HEK293 (cell line): ENCODE measurements around the gene CCBE1.

Source experiments
- CTCF ChIA-PET: fragments of 350-600 bp; formaldehyde crosslinking; extraction: SDS; loops from one replicate; lab custom pipeline; 2021; ENCODE audit warnings: antibody characterized with exemption; lab: Yijun Ruan, JAX
- POLR2A ChIA-PET: fragments of 300-600 bp; formaldehyde crosslinking; extraction: SDS; loops from one replicate; lab custom pipeline; 2020; ENCODE audit warnings: antibody characterized with exemption, inconsistent platforms; lab: Yijun Ruan, JAX
- H3K27ac ChIP-seq: fragments of 200-500 bp; sonication (Bioruptor generic); 2 replicates; pipeline ENCODE4 v1.5.1; 2014; ENCODE audit warnings: low read depth, low read length, control low read depth, inconsistent platforms; ENCODE audit errors: extremely low read depth
- H3K36me3 ChIP-seq, 2 experiments: fragments of 200-500 bp in 1 of 2; sonication (Bioruptor generic) in 1 of 2; 1 replicate in 1 of 2; 2 replicates in 1 of 2; pipeline ENCODE4 v1.5.1; 2014 to 2017; ENCODE audit warnings: inconsistent platforms in 2 of 2, low read length in 2 of 2; ENCODE audit not compliant: control insufficient read depth in 2 of 2, insufficient read depth in 1 of 2
- H3K4me1 ChIP-seq: fragments of 200-500 bp; sonication (Bioruptor generic); 2 replicates; pipeline ENCODE4 v1.5.1; 2014; ENCODE audit warnings: mild to moderate bottlenecking, low read length, inconsistent platforms; ENCODE audit not compliant: control insufficient read depth, insufficient read depth
- H3K4me3 ChIP-seq: 2 replicates; pipeline ENCODE4 v1.5.1; 2011; ENCODE audit warnings: low read depth, mild to moderate bottlenecking, control low read depth, low read length, moderate library complexity
- H3K9me3 ChIP-seq: fragments of 200-500 bp; sonication (Bioruptor generic); 2 replicates; pipeline ENCODE4 v1.5.1; 2014; ENCODE audit warnings: low read depth, low read length, inconsistent platforms; ENCODE audit not compliant: control insufficient read depth, insufficient read depth
- GLIS1 ChIP-seq: fragments of 450-650 bp; formaldehyde crosslinking; IDR thresholded peaks from 2 replicates; pipeline ENCODE4 v1.5.1; 2016; ENCODE audit warnings: missing biosample characterization, missing genetic modification characterization
- HOXA7 ChIP-seq: sonication (generic); formaldehyde crosslinking; IDR thresholded peaks from 2 replicates; pipeline ENCODE4 v1.8.1; 2022; ENCODE audit warnings: missing genetic modification reagents, borderline replicate concordance
- OVOL3 ChIP-seq: fragments of 450-650 bp; formaldehyde crosslinking; IDR thresholded peaks from 2 replicates; pipeline ENCODE4 v1.5.1; 2016; ENCODE audit warnings: missing biosample characterization, missing genetic modification characterization
- ZNF2 ChIP-seq: fragments of 450-650 bp; formaldehyde crosslinking; IDR thresholded peaks from 2 replicates; pipeline ENCODE4 v1.5.1; 2016; ENCODE audit warnings: missing biosample characterization, missing genetic modification characterization
- ZNF391 ChIP-seq: fragments of 450-650 bp; formaldehyde crosslinking; IDR thresholded peaks from 2 replicates; pipeline ENCODE4 v1.5.1; 2016; ENCODE audit warnings: low read depth, missing biosample characterization, missing genetic modification characterization, borderline replicate concordance
- ZNF501 ChIP-seq: fragments of 450-650 bp; formaldehyde crosslinking; IDR thresholded peaks from 2 replicates; pipeline ENCODE4 v1.5.1; 2016; ENCODE audit warnings: missing biosample characterization, missing genetic modification characterization
- ZNF529 ChIP-seq: fragments of 450-650 bp; formaldehyde crosslinking; IDR thresholded peaks from 2 replicates; pipeline ENCODE4 v1.5.1; 2017; ENCODE audit warnings: missing genetic modification characterization, missing biosample characterization; ENCODE audit not compliant: insufficient replicate concordance
- ZNF548 ChIP-seq: fragments of 450-650 bp; formaldehyde crosslinking; IDR thresholded peaks from 2 replicates; pipeline ENCODE4 v1.5.1; 2016; ENCODE audit warnings: missing biosample characterization, missing genetic modification characterization
- ZNF600 ChIP-seq: fragments of 450-650 bp; formaldehyde crosslinking; IDR thresholded peaks from 2 replicates; pipeline ENCODE4 v1.5.1; 2016; ENCODE audit warnings: missing biosample characterization, missing genetic modification characterization
- ZNF785 ChIP-seq: fragments of 450-650 bp; formaldehyde crosslinking; IDR thresholded peaks from 2 replicates; pipeline ENCODE4 v1.5.1; 2016; ENCODE audit warnings: missing biosample characterization, missing genetic modification characterization
- ZSCAN16 ChIP-seq: fragments of 450-650 bp; formaldehyde crosslinking; IDR thresholded peaks from 2 replicates; pipeline ENCODE4 v1.5.1; 2016; ENCODE audit warnings: missing biosample characterization, missing genetic modification characterization
- TF ChIP-seq, protein P1 (sequence below): fragments of 450-650 bp; formaldehyde crosslinking; IDR thresholded peaks from 2 replicates; pipeline ENCODE4 v1.5.1; 2016; ENCODE audit warnings: missing biosample characterization, missing genetic modification characterization
- TF ChIP-seq, protein P2 (sequence below): fragments of 450-650 bp; formaldehyde crosslinking; conservative IDR thresholded peaks from 2 replicates; pipeline ENCODE4 v1.5.1; 2016; ENCODE audit warnings: low read depth, missing biosample characterization, missing genetic modification characterization
- TF ChIP-seq, protein P3 (sequence below): IDR thresholded peaks from 2 replicates; pipeline ENCODE4 v1.6.1; 2011; ENCODE audit warnings: mild to moderate bottlenecking, low read depth, low read length, borderline replicate concordance
- TF ChIP-seq, protein P4 (sequence below): sonication (generic); formaldehyde crosslinking; IDR thresholded peaks from 2 replicates; pipeline ENCODE4 v1.8.1; 2022; ENCODE audit warnings: mild to moderate bottlenecking, moderate library complexity, missing genetic modification reagents
- TF ChIP-seq, protein P5 (sequence below): fragments of 450-650 bp; formaldehyde crosslinking; IDR thresholded peaks from 2 replicates; pipeline ENCODE4 v1.5.1; 2017; ENCODE audit warnings: missing biosample characterization, missing genetic modification characterization
- TF ChIP-seq, protein P6 (sequence below): fragments of 450-650 bp; formaldehyde crosslinking; IDR thresholded peaks from 2 replicates; pipeline ENCODE4 v1.5.1; 2016; ENCODE audit warnings: missing biosample characterization, missing genetic modification characterization
- TF ChIP-seq, protein P7 (sequence below): fragments of 450-650 bp; IDR thresholded peaks from 2 replicates; pipeline ENCODE4 v1.5.1; 2018; ENCODE audit warnings: missing biosample characterization, missing genetic modification characterization

The CCBE1 gene

DNA sequence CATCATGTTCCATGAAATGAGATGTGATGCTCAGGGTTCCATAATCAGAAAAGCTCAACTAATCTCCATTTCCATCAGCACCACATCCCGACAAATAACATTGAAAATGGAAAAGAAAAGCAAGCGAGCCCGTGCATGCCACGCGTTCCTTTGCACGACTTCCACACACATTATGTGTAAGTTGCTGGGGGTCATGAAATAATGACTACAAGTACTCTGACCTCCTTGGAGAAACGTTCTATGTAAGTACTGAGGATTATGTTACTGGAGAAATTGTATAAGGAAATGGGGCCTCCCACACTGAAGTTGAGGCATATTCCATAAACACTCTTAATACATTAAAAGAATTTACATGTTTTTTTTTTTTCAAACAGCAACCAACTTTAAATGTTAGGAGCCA, 38.3 kb downstream of the CCBE1 start:
- H3K27ac ChIP-seq = no peak overlapping the region
- no peak overlapping the region for H3K4me3 ChIP-seq
- H3K4me1 ChIP-seq = peaks cover 12% of the 10 kb centered on the region
- H3K9me3 ChIP-seq = no peaks in the 10 kb centered on the region
- no peak for TF ChIP-seq ZNF600 (tag by site-specific recombination)
- TF ChIP-seq GLIS1 (tag by site-specific recombination) = peak; percentile 78
- TF ChIP-seq, protein P1, sequence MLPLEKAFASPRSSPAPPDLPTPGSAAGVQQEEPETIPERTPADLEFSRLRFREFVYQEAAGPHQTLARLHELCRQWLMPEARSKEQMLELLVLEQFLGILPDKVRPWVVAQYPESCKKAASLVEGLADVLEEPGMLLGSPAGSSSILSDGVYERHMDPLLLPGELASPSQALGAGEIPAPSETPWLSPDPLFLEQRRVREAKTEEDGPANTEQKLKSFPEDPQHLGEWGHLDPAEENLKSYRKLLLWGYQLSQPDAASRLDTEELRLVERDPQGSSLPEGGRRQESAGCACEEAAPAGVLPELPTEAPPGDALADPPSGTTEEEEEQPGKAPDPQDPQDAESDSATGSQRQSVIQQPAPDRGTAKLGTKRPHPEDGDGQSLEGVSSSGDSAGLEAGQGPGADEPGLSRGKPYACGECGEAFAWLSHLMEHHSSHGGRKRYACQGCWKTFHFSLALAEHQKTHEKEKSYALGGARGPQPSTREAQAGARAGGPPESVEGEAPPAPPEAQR = no peak
- no peak for TF ChIP-seq ZNF2 (tag by site-specific recombination)
- no peak for TF ChIP-seq ZNF529 (tag by site-specific recombination)
- TF ChIP-seq, protein P2, sequence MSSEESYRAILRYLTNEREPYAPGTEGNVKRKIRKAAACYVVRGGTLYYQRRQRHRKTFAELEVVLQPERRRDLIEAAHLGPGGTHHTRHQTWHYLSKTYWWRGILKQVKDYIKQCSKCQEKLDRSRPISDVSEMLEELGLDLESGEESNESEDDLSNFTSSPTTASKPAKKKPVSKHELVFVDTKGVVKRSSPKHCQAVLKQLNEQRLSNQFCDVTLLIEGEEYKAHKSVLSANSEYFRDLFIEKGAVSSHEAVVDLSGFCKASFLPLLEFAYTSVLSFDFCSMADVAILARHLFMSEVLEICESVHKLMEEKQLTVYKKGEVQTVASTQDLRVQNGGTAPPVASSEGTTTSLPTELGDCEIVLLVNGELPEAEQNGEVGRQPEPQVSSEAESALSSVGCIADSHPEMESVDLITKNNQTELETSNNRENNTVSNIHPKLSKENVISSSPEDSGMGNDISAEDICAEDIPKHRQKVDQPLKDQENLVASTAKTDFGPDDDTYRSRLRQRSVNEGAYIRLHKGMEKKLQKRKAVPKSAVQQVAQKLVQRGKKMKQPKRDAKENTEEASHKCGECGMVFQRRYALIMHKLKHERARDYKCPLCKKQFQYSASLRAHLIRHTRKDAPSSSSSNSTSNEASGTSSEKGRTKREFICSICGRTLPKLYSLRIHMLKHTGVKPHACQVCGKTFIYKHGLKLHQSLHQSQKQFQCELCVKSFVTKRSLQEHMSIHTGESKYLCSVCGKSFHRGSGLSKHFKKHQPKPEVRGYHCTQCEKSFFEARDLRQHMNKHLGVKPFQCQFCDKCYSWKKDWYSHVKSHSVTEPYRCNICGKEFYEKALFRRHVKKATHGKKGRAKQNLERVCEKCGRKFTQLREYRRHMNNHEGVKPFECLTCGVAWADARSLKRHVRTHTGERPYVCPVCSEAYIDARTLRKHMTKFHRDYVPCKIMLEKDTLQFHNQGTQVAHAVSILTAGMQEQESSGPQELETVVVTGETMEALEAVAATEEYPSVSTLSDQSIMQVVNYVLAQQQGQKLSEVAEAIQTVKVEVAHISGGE (tag by site-specific recombination) = no peak
- TF ChIP-seq ZNF391 (tag by site-specific recombination) = no peak
- TF ChIP-seq, protein P3, sequence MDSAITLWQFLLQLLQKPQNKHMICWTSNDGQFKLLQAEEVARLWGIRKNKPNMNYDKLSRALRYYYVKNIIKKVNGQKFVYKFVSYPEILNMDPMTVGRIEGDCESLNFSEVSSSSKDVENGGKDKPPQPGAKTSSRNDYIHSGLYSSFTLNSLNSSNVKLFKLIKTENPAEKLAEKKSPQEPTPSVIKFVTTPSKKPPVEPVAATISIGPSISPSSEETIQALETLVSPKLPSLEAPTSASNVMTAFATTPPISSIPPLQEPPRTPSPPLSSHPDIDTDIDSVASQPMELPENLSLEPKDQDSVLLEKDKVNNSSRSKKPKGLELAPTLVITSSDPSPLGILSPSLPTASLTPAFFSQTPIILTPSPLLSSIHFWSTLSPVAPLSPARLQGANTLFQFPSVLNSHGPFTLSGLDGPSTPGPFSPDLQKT = no peak
- H3K36me3 ChIP-seq = no peaks in the 10 kb centered on the region
- POLR2A ChIA-PET = no interaction called here
- CTCF ChIA-PET = interaction anchor here (0.6 to 3.2 kb wide), 5 partner anchors 12 to 200 kb away, joined by 3 to 17 read pairs (median 7); partner anchors contain the start of gene CCBE1

DNA sequence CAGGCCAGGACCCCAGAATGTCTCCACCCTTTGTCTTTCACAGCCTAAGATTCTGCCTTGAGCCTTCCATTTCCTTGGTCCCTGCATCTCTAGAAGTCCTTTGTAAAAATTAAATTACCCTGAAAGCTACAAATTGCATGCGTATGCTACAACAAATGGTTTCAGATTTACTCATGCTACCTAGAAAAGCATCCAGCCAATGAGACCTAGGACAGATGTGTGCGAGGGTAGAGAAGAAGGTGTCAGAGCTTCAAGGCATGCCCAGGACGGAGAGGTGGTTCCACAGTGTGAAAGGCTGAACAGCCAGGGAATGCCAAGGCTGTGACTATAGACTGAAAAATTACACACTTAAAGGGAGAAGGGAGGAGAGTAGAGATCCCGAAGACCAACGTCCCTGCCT, 40.2 kb downstream of the CCBE1 start:
- ChIA-PET POLR2A (no interaction called here), CTCF (interaction anchor here (0.7 to 0.9 kb wide), 2 partner anchors 11 to 125 kb away, joined by 3 to 4 read pairs; no protein-coding TSS in a partner anchor)
- no peak overlapping the region for H3K4me3 ChIP-seq
- H3K27ac ChIP-seq = no peak overlapping the region
- no peaks in the 10 kb centered on the region for H3K9me3 ChIP-seq
- TF ChIP-seq, protein P4, sequence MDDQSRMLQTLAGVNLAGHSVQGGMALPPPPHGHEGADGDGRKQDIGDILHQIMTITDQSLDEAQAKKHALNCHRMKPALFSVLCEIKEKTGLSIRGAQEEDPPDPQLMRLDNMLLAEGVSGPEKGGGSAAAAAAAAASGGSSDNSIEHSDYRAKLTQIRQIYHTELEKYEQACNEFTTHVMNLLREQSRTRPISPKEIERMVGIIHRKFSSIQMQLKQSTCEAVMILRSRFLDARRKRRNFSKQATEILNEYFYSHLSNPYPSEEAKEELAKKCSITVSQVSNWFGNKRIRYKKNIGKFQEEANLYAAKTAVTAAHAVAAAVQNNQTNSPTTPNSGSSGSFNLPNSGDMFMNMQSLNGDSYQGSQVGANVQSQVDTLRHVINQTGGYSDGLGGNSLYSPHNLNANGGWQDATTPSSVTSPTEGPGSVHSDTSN (CRISPR knock-in tag) = no peak
- peaks cover 7% of the 10 kb centered on the region for H3K4me1 ChIP-seq
- H3K36me3 ChIP-seq = no peaks in the 10 kb centered on the region

DNA sequence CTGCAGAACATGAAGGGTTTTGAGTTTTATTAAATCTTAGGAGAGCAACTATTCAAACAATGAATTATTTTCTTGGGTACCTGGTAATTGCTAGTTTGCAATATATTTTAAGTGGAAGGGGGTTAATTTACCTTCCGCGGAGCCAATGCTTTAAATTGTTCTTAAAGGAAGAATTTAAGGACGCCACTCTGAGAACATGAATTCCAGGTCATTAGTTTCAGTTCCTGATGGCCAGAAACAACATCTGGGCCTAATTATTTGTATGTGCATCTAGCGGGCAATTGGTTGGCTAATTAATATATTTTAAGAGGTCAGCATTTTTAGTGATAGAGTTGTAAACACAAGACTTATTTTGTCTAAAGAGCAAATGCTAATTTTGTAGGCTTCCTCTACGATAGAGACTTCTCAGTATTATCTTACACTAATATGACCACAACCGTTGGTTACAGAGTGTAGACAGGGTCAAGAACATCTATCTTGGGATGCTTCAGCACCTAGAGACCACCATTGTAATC, 40.8 kb downstream of the CCBE1 start:
- Histone ChIP-seq H3K4me1 (peaks cover 7% of the 10 kb centered on the region), H3K27ac (no peak overlapping the region), H3K4me3 (no peak overlapping the region), H3K36me3 (no peaks in the 10 kb centered on the region), H3K9me3 (no peaks in the 10 kb centered on the region)
- CTCF ChIA-PET = no interaction called here
- POLR2A ChIA-PET = no interaction called here
- TF ChIP-seq ZSCAN16 (tag by site-specific recombination) (no peak), ZNF501 (no peak), OVOL3 (tag by site-specific recombination) (no peak), HOXA7 (CRISPR knock-in tag) (no peak), ZNF548 (tag by site-specific recombination) (no peak), ZNF785 (tag by site-specific recombination) (no peak)
- TF ChIP-seq, protein P5, sequence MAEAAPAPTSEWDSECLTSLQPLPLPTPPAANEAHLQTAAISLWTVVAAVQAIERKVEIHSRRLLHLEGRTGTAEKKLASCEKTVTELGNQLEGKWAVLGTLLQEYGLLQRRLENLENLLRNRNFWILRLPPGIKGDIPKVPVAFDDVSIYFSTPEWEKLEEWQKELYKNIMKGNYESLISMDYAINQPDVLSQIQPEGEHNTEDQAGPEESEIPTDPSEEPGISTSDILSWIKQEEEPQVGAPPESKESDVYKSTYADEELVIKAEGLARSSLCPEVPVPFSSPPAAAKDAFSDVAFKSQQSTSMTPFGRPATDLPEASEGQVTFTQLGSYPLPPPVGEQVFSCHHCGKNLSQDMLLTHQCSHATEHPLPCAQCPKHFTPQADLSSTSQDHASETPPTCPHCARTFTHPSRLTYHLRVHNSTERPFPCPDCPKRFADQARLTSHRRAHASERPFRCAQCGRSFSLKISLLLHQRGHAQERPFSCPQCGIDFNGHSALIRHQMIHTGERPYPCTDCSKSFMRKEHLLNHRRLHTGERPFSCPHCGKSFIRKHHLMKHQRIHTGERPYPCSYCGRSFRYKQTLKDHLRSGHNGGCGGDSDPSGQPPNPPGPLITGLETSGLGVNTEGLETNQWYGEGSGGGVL = no peak
- TF ChIP-seq, protein P6, sequence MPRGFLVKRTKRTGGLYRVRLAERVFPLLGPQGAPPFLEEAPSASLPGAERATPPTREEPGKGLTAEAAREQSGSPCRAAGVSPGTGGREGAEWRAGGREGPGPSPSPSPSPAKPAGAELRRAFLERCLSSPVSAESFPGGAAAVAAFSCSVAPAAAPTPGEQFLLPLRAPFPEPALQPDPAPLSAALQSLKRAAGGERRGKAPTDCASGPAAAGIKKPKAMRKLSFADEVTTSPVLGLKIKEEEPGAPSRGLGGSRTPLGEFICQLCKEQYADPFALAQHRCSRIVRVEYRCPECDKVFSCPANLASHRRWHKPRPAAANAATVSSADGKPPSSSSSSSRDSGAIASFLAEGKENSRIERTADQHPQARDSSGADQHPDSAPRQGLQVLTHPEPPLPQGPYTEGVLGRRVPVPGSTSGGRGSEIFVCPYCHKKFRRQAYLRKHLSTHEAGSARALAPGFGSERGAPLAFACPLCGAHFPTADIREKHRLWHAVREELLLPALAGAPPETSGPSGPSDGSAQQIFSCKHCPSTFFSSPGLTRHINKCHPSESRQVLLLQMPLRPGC (tag by site-specific recombination) = no peak
- TF ChIP-seq, protein P7, sequence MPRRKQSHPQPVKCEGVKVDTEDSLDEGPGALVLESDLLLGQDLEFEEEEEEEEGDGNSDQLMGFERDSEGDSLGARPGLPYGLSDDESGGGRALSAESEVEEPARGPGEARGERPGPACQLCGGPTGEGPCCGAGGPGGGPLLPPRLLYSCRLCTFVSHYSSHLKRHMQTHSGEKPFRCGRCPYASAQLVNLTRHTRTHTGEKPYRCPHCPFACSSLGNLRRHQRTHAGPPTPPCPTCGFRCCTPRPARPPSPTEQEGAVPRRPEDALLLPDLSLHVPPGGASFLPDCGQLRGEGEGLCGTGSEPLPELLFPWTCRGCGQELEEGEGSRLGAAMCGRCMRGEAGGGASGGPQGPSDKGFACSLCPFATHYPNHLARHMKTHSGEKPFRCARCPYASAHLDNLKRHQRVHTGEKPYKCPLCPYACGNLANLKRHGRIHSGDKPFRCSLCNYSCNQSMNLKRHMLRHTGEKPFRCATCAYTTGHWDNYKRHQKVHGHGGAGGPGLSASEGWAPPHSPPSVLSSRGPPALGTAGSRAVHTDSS (tag by site-specific recombination) = no peak
